Panc1 (cell line): Measurements from ENCODE around the gene CLBA1. TPM values are rescaled to one million over a fixed set of nuclear protein-coding genes. Genes with fewer than 3 reads are reported as not detected.

Source experiments
- ATAC-seq: fragments of 200-7000 bp; cut with Tn5 transposase; 2 replicates; pipeline ENCODE4 v1.9.1; 2020; ENCODE audit warnings: mild to moderate bottlenecking, moderate library complexity
- BruUV-seq: library from RNA; stranded (reverse); fragments of 400-500 nt; replicated peaks from 2 replicates; lab custom pipeline; 2021; lab: Mats Ljungman, UMichigan
- CTCF ChIA-PET: fragments of 300-600 bp; sonication (Branson Sonifier 250); formaldehyde crosslinking; loops from one replicate; lab custom pipeline; 2022; ENCODE audit warnings: antibody characterized with exemption; lab: Charles Lee
- POLR2A ChIA-PET: fragments of 300-600 bp; sonication (Branson Sonifier 250); formaldehyde crosslinking; loops from one replicate; lab custom pipeline; 2022; ENCODE audit warnings: antibody characterized with exemption; lab: Charles Lee
- DNase-seq: peaks from one replicate; pipeline ENCODE4 v3.0.0-alpha.2; 2010; ENCODE audit warnings: low read depth, low spot score
- H3K27ac ChIP-seq: 2 replicates; pipeline ENCODE4 v1.5.1; 2011; ENCODE audit warnings: mild to moderate bottlenecking, low read length, inconsistent platforms
- H3K27me3 ChIP-seq: fragments of 200-500 bp; sonication (Bioruptor generic); 2 replicates; pipeline ENCODE4 v1.6.0; 2014; ENCODE audit warnings: low read length, inconsistent platforms; ENCODE audit not compliant: control insufficient read depth, insufficient read depth
- H3K36me3 ChIP-seq: fragments of 200-500 bp; sonication (Bioruptor generic); 2 replicates; pipeline ENCODE4 v1.5.1; 2014; ENCODE audit warnings: inconsistent platforms, mild to moderate bottlenecking, low read length, moderate library complexity; ENCODE audit not compliant: control insufficient read depth, insufficient read depth
- H3K4me1 ChIP-seq: 2 replicates; pipeline ENCODE4 v1.5.1; 2011; ENCODE audit warnings: inconsistent platforms, mild to moderate bottlenecking, low read length, moderate library complexity; ENCODE audit not compliant: control insufficient read depth, insufficient read depth
- H3K4me3 ChIP-seq, 2 experiments: 2 replicates each; pipeline ENCODE4 v1.5.1; 2011 to 2012; ENCODE audit warnings: low read depth in 2 of 2, low read length in 2 of 2, mild to moderate bottlenecking in 2 of 2, inconsistent platforms in 1 of 2, moderate library complexity in 1 of 2
- H3K9me3 ChIP-seq: fragments of 200-500 bp; sonication (Bioruptor generic); 2 replicates; pipeline ENCODE4 v1.5.1; 2014; ENCODE audit warnings: low read depth, mild to moderate bottlenecking, inconsistent platforms, low read length, moderate library complexity; ENCODE audit not compliant: control insufficient read depth, insufficient read depth
- CTCF ChIP-seq: fragments of 450-650 bp; IDR thresholded peaks from 2 replicates; pipeline ENCODE4 v1.5.1; 2017; ENCODE audit warnings: mild to moderate bottlenecking
- POLR2AphosphoS5 ChIP-seq: IDR thresholded peaks from 2 replicates; pipeline ENCODE4 v1.6.1; 2012; ENCODE audit warnings: mild to moderate bottlenecking, low read depth, low read length, moderate library complexity
- REST ChIP-seq, 2 experiments: IDR thresholded peaks; 2 replicates each; pipeline ENCODE4 v1.6.1; 2011 to 2012; ENCODE audit warnings: low read depth in 2 of 2, control low read depth in 1 of 2, low read length in 1 of 2, mild to moderate bottlenecking in 1 of 2, moderate library complexity in 1 of 2; ENCODE audit not compliant: insufficient read depth in 1 of 2
- SIN3A ChIP-seq: IDR thresholded peaks from 2 replicates; pipeline ENCODE4 v1.6.1; 2012; ENCODE audit warnings: low read depth, mild to moderate bottlenecking, low read length, moderate library complexity, borderline replicate concordance; ENCODE audit not compliant: insufficient read depth
- TCF7L2 ChIP-seq: IDR thresholded peaks from 2 replicates; pipeline ENCODE4 v1.6.1; 2011; ENCODE audit warnings: mild to moderate bottlenecking, low read depth, low read length, inconsistent platforms
- in situ Hi-C: cut with HindIII; loops from 2 replicates; pipeline ENCODE4 v1.10.0; 2016; ENCODE audit warnings: low sequenced_read_pairs, low pct_unique_long_range_greater_than_20kb
- intact Hi-C: fragments of 100-400 bp; cut with micrococcal nuclease; formaldehyde crosslinking; loops from one replicate; pipeline ENCODE4 v1.10.0; 2022; ENCODE audit not compliant: unreplicated experiment
- total RNA-seq: library from RNA; stranded (reverse); gene quantifications from one replicate; pipeline ENCODE4 v1.2.1, GENCODE V29; 2021; ENCODE audit not compliant: unreplicated experiment

CLBA1 gene
- total RNA-seq, 1 experiment from 2014 or later = 13.8 TPM

GRCh38 chr14:105019861-105020814 is 34.5 kb downstream of the CLBA1 start:
- Histone ChIP-seq H3K4me3 (peak overlapping the region; percentile 75 to 88), H3K4me1 (peaks cover 54% of the 10 kb centered on the region), H3K27me3 (no peaks in the 10 kb centered on the region), H3K36me3 (peaks cover 7% of the 10 kb centered on the region; the same call in 1 of the 2 replicates), H3K27ac (peak overlapping the region; percentile 95), H3K9me3 (no peaks in the 10 kb centered on the region)
- no peak for ATAC-seq
- in situ Hi-C loops (no loop called here), intact Hi-C loops (no loop called here)
- DNase-seq = no peak
- no peak for TF ChIP-seq CTCF
- no peak for TF ChIP-seq REST (IDR thresholded peaks at IDR 0.05; ENCODE audit: insufficient read depth in 1 of 2, low read depth in 2 of 2, low read length in 1 of 2)
- no peak for TF ChIP-seq POLR2AphosphoS5
- no peak for TF ChIP-seq TCF7L2
- TF ChIP-seq SIN3A = no peak
- BruUV-seq = no TSS peak
- ChIA-PET CTCF (no interaction called here), POLR2A (interaction anchor here (1.2 kb wide), 1 partner anchor 51 kb away, joined by 3 read pairs; no protein-coding TSS in a partner anchor)

- peaks cover 7% of the 10 kb centered on the region; the same call in 1 of the 2 replicates for H3K36me3 ChIP-seq
- in situ Hi-C loops (no loop called here), intact Hi-C loops (no loop called here)
- CTCF ChIA-PET = interaction anchor here (0.6 kb wide), 1 partner anchor 16 kb away, joined by 4 read pairs; no protein-coding TSS in a partner anchor
- DNase-seq (no peak), ATAC-seq (peak; percentile 85)
- BruUV-seq = no TSS peak
- H3K4me1 ChIP-seq = peaks cover 47% of the 10 kb centered on the region
- TF ChIP-seq REST (IDR thresholded peaks at IDR 0.05; ENCODE audit: insufficient read depth in 1 of 2, low read depth in 2 of 2, low read length in 1 of 2) (no peak), POLR2AphosphoS5 (peak; percentile 66; the same call in 1 of the 2 replicates), SIN3A (peak; percentile 40; the same call in 1 of the 2 replicates), TCF7L2 (peak; percentile 65; the same call in 1 of the 2 replicates)
- POLR2A ChIA-PET = interaction anchor here (0.6 kb wide), 1 partner anchor 41 kb away, joined by 7 read pairs; no protein-coding TSS in a partner anchor
- peak within 1 kb of the TSS; percentile 99 for H3K27ac ChIP-seq
- H3K9me3 ChIP-seq = no peaks in the 10 kb centered on the region
- peak within 1 kb of the TSS; percentile 86 to 88 for H3K4me3 ChIP-seq
- no peaks in the 10 kb centered on the region for H3K27me3 ChIP-seq
These were observed 35.4 kb downstream of the CLBA1 start, which contains the start of gene CDCA4 for GRCh38 chr14:105020815-105021655. TSS of gene CDCA4 (minus strand) at chr14:105021083. CDS start at chr14:105011929, 9,154 bp downstream.
